NCI-H748 (cell line): ENCODE measurements around the gene SERPINE2.

Experiments used
- DNase-seq: peaks from one replicate; lab custom pipeline; 2025; ENCODE audit not compliant: unreplicated experiment; lab: John Stamatoyannopoulos, UW

SERPINE2 gene, protein sequence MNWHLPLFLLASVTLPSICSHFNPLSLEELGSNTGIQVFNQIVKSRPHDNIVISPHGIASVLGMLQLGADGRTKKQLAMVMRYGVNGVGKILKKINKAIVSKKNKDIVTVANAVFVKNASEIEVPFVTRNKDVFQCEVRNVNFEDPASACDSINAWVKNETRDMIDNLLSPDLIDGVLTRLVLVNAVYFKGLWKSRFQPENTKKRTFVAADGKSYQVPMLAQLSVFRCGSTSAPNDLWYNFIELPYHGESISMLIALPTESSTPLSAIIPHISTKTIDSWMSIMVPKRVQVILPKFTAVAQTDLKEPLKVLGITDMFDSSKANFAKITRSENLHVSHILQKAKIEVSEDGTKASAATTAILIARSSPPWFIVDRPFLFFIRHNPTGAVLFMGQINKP

DNA sequence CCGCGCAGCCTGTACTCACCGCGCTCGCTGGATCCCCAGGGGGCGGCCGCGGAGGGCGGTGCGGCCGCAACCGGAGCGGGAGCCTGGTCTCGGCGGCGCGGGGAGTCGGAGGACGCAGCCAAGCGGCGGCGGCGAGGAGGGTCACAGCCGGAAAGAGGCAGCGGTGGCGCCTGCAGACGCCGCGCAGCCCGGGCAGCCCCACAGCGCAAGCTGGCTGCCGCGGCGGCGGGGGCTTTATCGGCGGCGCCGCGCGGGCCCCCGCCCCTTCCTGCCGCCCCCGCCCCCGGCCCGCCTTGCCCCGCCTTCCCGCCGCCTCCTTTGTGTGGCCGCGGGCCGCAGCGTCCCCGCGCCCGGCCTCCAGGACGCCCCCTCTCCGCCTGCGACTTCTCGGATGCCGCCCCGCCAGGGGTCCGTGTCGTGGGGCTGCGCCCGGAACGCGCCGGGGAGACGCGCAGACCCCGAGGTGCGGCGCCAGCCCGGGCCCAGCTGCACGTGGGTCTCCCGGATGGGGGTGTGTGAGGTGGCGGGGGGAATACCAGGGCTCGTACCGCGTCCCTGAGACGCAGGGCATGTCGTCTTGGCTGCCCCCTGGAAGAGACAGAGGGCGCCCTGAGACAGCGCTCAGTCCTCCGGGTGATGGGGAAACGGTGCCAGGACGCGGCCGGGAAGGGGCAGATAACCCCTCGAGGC lies at the start of gene SERPINE2:
TSS of gene SERPINE2 (minus strand) at position 207 of the 690 bp plus-strand sequence. CDS start 37,386 bp downstream, outside the sequence.
- DNase-seq: peak; percentile 84

DNA sequence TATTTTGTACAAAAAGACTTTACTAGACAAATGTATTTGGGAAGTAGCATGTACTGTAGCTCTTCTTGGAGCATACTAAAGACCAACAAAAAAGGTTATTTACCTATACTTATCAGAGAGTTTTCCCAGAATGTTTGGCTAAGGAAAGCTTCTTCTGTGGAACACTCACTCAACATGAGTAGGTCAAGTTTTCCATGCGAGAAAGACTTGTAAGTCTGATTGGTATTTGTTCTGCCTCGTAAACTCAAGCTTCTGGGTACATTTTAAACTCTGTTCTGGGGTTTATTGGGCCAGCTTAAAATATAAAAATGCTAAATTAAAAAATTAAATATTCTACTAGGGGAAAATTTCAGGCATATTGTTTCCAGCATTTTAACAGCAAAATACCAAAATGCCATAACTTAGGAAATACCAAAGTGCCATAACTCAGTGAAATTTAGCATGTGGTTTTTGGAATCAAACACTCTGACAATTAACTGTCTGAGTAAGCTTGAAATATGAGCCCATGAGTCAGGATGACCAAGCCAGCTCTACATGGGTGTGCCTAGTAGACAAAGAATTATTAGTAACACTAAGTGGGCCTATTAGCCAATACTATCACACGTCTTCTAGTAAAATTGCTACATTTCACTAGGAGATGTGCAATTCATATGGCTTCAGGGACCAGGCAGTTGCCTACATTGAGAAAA lies 47.3 kb upstream of the SERPINE2 start:
- DNase-seq: peak; percentile 13

DNA sequence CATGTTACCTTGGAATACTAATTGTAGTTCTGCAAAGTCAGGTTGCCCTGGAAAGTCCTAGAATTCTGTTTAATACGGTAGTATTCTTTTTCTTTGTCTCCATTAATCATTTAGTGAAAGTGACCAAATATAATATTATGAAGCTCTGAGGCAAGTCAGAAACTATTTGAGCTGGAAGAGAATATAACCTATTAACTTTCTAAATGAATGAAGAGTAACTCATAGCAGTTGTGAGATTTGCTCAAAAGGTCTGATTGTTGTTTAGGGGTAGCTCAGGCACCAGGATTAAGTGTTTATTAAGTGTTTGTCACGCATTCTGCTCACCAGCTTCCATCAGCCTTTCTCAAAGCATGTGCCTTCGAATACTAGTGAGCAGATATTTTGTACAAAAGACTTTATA lies 46.7 kb upstream of the SERPINE2 start:
- DNase-seq: no peak

DNA sequence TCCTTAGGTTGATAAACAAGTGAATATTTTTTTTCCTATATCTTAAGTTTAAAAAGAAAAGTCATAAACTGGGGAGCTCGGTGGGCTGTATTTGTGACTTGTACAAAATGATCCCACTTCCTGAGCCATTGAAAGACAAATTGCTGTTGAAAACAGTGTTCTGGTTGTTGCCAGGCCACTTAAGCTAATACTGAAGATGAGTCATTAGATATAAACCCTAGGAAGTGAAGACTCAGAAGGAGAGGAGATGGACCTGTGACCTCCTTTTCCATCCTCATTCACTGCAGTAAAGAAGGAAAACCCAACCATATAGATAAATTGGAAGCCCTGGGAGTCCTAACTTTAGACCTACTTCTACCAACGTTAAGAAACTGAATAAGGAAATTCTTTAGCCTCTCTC lies 46.2 kb upstream of the SERPINE2 start:
- no peak for DNase-seq

DNA sequence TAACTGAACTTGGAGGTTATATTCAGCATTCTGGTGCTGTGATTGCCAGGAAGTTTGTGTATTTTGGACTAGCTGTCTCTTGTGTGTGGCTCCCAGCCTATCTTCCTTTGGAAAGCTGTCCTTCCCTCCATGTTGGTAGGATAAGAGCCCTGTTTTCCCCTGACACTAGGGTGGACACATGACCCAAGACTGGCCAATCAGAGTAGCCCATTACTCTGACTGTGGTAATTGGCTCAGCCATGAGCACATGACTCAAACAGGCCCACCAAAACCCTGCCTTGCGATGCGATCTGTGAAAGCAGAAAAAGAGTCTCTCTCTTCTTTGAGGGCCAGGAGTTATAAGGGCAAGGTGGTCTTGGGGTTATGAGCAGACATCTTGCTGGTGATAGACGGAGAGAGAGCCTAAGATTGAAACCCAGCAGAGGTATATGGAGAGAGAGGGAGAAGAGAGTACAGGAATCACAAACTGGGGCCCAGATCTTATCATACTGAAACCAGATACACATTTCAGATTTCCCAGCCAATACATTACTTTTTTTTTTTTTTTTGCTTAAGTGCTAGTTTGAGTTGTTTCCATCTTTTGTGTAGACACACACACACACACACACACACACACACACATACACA lies 45.3 kb upstream of the SERPINE2 start:
- DNase-seq: no peak

DNA sequence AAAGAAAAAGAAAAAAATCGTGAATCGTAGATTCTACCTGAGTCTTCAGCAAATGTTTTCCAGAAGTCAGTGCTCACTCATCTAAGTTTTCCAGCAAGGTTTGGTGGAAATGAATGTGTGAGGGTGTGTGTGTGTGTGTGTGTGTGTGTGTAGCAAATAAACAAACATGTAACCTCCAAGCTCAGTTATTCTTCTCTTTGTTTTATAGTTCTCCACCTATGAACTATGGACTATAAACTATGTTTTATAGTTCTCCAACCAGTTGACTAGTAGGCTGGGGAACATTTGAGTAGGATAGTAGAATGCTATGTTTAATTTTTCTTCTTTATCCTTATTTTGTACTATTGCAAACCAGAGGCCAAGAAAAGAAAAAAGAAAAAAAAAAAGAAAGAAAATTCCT lies 44.6 kb upstream of the SERPINE2 start:
- DNase-seq: no peak

DNA sequence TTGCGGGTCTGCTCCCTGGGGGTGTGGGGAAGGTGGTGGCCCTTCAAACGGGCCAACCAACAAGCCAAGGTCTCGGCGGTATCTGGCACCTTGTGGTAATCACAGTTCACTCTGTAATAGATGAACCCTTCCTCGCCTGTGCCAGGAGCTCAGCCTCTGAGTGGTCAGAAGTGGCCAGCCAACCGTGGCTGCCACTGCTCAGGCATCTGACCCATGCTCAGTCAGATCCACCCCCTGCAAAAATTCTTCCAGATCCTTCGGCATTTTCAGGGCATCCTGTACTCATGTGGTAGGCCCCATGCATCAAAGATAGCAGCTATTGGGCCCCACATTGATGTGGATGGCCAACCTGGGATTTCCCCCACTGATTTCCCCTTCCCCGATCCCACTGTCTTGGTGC lies 39.6 kb upstream of the SERPINE2 start:
- DNase-seq: no peak

DNA sequence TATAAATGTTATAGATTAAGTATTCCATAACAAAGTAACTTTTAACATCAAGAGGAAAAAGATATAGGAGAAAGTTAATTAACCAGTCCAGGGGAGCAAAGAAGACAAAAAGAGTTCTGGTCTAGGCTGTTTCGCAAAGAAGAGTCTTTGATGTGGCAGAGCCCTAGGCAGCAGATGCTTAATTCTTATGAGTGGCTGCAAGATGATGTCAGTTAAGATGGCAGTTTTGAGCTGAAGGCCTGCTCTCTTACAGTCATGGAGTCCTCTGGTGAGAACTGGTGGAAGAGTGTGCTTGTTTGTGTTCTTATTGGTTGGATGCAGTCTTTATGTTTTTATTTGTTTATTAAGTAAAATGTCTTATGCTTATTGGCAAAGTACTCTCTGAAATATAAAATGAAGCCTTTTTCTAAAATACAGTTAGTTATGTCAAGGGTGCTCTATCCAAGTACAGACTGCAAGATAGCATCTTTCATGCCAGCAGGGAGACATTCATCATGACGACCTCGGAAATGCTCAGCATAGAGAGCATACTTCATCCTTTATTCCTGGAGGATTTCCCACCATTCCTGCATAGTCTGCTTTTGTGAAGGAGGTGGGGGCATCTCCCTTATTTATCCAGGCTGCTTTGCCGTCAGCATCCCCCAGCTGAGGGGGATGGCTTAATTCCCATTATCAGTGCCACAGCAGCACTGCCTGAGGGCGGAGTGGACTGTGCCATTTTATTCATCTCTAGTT lies 38.9 kb upstream of the SERPINE2 start:
- DNase-seq: no peak

DNA sequence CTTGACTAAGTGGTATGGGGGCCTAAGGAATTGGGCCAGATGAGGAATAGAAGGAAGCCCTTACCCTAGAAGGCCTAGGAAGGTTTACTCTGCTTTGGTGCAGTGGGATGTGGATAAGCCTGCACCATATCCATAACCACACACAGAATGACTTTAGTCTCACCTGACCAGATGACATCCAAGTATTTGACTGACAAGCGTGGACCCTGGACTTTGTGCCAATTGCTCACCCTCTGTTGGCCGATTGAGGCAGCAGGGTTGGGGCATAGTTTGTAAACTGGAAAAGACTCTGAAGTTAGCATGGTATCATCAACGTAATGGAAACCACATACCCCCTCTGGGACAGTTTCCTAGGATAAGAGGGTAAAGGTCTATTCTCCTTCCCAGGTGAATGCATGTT lies 36.5 kb upstream of the SERPINE2 start:
- no peak for DNase-seq

DNA sequence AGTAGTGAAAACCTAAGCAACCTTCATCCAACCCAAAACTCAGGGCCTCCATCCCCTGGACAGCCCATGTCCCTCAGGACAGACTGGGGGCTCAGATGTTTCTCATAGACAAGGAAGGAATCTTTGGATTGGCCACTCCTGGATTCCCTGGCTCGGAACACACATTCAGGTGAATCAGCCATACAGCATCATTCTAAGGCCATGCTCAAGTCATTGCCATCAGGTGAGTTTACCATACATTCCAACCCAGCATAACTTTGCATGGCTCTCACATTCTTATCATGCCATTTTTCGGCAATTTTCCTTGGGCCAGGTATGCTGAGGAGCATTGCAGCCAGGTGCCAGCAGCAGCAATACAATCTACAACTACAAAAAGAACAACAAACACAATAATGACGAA lies 34.6 kb upstream of the SERPINE2 start:
- DNase-seq: no peak

DNA sequence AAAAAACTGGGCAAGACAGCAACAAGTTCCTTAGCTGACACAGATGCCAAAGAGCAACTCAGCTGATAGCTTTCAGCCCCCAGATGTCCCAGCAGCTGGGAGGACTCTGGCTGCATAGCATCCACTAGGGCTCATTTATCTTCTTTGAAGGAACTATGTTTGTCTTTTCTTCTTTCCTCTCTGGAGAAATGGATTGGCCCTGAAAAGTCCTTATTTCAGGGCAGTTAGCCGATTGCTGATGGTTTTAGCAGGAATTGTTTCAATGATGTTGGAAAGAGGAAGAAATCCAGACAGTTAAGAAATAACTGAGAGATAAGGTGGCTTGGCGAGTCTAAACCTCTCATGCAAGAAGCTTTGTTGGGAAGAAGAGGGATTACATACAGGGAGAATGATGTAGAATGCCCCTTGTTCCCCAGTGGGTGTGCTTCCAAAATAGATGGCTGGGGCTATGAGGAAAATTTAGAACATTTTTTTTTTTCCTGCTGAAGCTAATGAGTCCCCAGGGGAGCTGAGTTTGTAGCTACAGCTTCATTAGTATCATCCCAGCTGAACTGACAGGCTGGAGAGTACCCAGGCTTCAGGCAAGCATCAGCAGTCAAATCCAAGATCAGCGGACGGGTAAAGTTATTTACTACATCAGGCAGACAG lies 33.6 kb upstream of the SERPINE2 start:
- DNase-seq: no peak

DNA sequence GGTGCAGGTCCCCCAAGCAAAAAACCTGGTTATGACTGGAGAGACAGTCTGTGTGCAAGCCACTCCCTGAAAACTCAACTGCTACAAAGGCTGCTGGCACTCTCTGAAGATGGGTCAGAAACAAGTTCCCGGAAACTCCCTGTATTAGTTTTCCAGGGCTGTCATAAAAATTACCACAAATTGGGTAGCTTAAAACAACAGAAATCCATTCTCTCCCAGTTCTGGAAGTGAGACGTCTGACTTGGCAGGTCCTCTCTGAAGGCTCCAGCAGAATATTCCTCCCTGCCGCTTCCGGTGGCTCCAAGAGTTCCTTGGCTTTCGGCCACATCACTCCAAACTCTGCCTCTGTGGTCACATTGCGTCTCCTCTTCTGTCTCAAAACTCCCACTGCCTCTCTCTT lies 30.1 kb upstream of the SERPINE2 start:
- DNase-seq: no peak

DNA sequence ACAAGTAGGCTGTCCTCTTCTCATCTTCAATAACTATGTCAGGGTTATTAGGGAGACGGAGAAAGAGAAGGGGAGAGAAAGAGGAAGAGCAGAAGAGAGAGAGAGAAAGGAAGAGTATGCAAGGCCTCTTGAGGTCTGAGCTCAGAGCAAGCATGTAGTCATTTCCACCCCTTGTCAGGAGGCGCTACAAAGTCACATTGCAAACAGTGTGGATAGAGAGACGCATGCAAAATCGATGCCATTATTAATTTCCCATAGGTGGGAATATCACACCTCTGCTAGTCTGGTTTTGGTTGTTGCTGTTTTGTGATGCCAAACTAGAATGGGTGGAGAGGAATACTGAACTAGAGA lies 24.2 kb upstream of the SERPINE2 start:
- DNase-seq: no peak

DNA sequence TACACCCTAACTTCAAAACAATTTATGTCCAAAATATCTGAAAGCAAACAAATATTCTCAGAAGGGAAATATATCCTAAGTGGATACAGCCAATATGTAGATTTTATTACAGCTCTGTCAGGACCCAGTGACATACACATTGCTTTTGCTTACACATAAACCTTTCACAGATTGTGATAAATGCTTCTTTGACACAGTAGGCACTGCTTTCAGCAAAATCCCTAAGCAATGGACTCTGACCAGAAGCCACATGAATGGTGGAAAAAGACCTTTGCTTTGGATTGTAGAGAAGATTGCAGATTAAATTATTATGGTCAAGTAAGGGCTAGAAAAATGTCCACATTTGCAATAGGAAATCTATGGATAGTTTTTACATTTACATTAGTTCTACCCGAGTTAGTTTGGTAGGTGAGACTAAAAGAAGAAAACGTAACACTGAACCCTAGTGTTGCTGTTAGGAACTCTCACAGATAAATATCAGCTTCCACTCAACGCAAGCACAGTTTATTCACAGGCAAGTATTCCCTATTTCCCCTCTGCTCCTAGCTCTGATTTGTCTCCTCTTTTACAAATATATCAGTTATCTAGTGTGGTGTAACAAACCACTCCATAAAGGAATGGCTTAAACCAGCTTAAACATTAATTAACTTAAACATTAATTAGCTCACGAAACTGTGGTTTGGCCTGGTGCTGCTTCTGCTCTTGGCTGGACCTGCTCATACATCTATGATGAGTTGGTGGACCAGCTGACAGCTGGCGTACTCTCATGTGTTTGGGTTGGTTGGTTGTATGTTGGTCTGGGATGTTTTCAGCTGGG lies 23.6 kb upstream of the SERPINE2 start:
- no peak for DNase-seq

DNA sequence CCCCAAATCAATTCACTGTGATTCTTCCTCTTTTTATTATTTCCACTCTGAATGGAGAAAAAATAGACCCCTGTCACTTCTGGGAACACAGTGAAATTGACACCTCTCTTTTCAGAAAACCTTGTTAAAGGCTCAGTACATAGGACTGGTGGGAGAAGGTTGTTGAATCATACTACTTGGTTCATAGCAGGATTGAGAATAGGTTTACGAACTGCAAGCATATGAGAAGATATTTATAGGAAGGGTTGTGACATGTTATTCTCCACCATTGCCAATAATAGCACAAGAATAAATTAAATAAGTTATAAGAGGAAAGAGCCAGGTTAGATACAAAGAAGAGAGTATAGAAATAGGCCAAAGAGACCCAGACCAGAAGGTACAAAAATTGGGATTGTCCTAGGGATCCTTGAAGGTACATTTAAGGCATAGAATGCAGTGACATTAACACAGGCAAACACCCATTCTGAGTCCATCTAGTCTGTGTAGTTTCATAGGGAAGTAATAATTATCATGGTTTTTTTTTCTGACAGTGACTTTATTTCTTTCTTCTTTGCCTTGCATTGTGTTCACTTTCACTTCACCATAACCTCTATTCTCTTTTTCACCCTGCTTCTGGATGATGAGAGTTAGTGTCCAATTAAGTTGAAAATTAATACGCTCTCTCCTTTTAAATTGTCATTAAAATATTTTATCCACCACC lies 21.8 kb upstream of the SERPINE2 start:
- DNase-seq: no peak

DNA sequence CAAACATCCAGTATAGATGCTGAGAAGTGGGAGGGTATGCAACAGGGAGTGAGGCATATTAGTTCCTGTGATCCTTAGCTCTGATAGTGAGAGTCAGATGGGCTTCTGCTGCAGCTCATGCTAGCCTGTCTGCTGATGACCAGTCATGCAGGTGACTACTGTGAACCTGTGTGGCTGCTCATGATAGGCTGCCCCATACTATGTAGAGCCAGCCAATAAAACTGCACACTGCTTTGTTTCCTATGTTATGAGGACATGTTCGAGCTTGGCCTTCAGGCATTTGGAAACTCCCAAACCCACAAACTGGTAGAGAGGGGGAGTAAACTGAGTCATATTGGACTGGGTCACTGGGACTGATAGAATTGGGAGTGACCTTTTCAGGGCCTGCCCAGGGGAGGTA lies 20.1 kb upstream of the SERPINE2 start:
- no peak for DNase-seq

DNA sequence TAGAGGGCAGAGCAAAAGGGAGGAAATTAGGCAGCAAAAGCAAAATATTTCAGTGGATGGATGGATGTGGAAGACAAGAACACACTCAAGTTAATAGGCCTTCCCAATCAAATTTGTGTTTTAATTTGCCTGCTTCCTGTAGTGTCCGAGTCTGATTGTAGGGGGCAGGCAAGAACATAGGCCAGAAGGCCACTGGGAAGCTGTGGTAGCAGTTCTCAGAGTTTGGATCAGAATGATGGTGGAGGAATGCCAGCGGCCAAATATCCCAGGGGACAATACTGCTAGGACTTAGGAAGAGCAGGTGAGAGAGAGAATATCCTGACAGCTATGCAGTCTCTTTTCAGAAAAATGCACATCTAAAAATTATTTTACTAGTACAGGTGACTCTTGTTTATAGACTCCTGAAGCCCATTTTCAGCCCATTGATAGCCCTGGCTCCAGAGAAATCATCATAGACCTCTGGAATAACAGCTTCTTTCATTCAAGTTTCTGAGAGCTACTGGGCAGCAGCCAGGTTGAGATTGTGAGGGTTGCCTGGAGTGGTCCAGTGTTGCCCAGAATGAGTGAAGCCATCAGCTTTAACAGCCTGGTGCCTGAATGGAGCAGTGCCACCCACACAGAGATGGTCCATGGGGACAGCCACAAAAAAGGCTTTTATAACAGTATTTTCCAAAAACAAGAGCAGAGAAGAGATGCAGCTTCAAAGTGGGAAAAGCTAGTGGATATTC lies 19.1 kb upstream of the SERPINE2 start:
- DNase-seq: no peak

DNA sequence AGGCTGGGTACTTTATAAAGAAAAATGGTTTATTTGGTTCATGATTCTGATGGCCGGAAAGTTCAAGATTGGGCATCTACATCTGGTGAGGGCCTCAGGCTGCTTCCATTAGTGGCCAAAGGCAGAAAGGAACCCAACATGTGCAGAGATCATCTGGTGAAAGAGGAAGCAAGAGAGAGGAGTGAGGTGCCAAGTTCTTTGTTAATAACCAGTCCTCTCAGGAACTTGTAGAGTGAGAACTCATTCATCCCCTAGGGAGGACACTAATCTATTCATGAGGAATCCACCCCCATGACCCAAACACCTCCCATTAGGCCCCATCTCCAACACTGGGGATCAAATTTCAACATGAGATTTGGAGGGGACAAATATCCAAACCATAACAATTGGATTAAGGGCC lies 17.8 kb upstream of the SERPINE2 start:
- no peak for DNase-seq
